Gastroesophageal sphincter (tissue), 4 donors: Measurements from ENCODE around the gene TAX1BP3. TPM values are rescaled to one million over a fixed set of nuclear protein-coding genes. Genes with fewer than 3 reads are reported as not detected.

Experiments used
- ATAC-seq: fragments of 150-250 bp; one replicate; pipeline ENCODE4 v1.9.1; 2016; ENCODE audit warnings: mild to moderate bottlenecking, moderate library complexity
- H3K27ac ChIP-seq, 4 donors: fragments of 200-600 bp; sonication (generic) in 3 of 4; 1 replicate in 3 of 4; 2 replicates in 1 of 4; pipeline ENCODE4 v1.5.1; 2016 to 2019
- H3K27me3 ChIP-seq: fragments of 200-600 bp; sonication (generic); one replicate; pipeline ENCODE4 v1.5.1; 2019
- H3K36me3 ChIP-seq, 2 donors: fragments of 200-600 bp; sonication (generic); one replicate each; pipeline ENCODE4 v1.5.1; 2019; ENCODE audit warnings: control low read depth in 1 of 2
- H3K4me1 ChIP-seq, 3 donors: fragments of 200-600 bp; sonication (generic); 1 replicate in 2 of 3; 2 replicates in 1 of 3; pipeline ENCODE4 v1.5.1; 2016 to 2019; ENCODE audit warnings: control low read depth in 2 of 3
- H3K4me3 ChIP-seq, 2 donors: fragments of 200-600 bp; sonication (generic); one replicate each; pipeline ENCODE4 v1.5.1; 2019; ENCODE audit warnings: mild to moderate bottlenecking in 1 of 2, moderate library complexity in 1 of 2
- H3K9me3 ChIP-seq, 3 donors: fragments of 200-600 bp; sonication (generic); one replicate each; pipeline ENCODE4 v1.5.1; 2017 to 2019; ENCODE audit warnings: control low read depth in 2 of 3
- CTCF ChIP-seq, 4 experiments: fragments of 200-600 bp in 2 of 4; fragments of 450-650 bp in 2 of 4; sonication (generic) in 1 of 4; IDR thresholded peaks; one replicate each; pipeline ENCODE4 v1.5.1; 2017 to 2019; ENCODE audit warnings: antibody characterized with exemption in 4 of 4, mild to moderate bottlenecking in 2 of 4, moderate library complexity in 2 of 4
- EP300 ChIP-seq: sonication (generic); formaldehyde crosslinking; IDR thresholded peaks from one replicate; pipeline ENCODE4 v1.6.1; 2017; ENCODE audit warnings: antibody characterized with exemption, mild to moderate bottlenecking
- POLR2A ChIP-seq, 2 donors: fragments of 450-650 bp; IDR thresholded peaks; one replicate each; pipeline ENCODE4 v1.6.1; 2017; ENCODE audit warnings: antibody characterized with exemption in 2 of 2, mild to moderate bottlenecking in 2 of 2, moderate library complexity in 1 of 2
- POLR2AphosphoS5 ChIP-seq: sonication (generic); formaldehyde crosslinking; IDR thresholded peaks from one replicate; pipeline ENCODE4 v1.6.1; 2017; ENCODE audit warnings: antibody characterized with exemption
- WGBS, 2 donors: methylation state at CpG; one replicate each; pipeline ENCODE4 v1.1.5; 2018; ENCODE audit warnings: low coverage in 1 of 2; 5-methylcytosine and 5-hydroxymethylcytosine counted together
- total RNA-seq, 4 donors: library from RNA; depleted of rRNA; stranded (reverse); fragments of >200 nt; gene quantifications; one replicate each; pipeline ENCODE4 v1.1.0, GENCODE V29; 2016

Gene TAX1BP3
- total RNA-seq, 4 donors from 2014 or later, result 98.5 to 172 (median 109) TPM

GRCh38 chr17:3688027-3688553, 19.7 kb upstream of the TAX1BP3 start:
- no peak overlapping the region for H3K4me3 ChIP-seq
- H3K4me1 ChIP-seq, result no peaks in the 10 kb centered on the region
- H3K9me3 ChIP-seq, result no peaks in the 10 kb centered on the region
- H3K36me3 ChIP-seq, result no peaks in the 10 kb centered on the region
- TF ChIP-seq EP300, result no peak
- no peak for TF ChIP-seq POLR2A (IDR thresholded peaks at IDR 0.05)
- no peak for TF ChIP-seq CTCF (IDR thresholded peaks at IDR 0.05)
- TF ChIP-seq POLR2AphosphoS5, result no peak
- WGBS, 2 donors, result 61% methylated on average over 4 of the region's 19 CpGs; no CpG with 5 or more reads in 1 of the 2 donors
- peaks cover 72% of the 10 kb centered on the region for H3K27me3 ChIP-seq
- H3K27ac ChIP-seq, result no peak overlapping the region
- no peak for ATAC-seq

GRCh38 chr17:3685174-3685573, 16.8 kb upstream of the TAX1BP3 start:
- Histone ChIP-seq H3K4me3 (no peak overlapping the region), H3K4me1 (no peaks in the 10 kb centered on the region), H3K27ac (no peak overlapping the region), H3K9me3 (no peaks in the 10 kb centered on the region), H3K36me3 (no peaks in the 10 kb centered on the region), H3K27me3 (peaks cover 67% of the 10 kb centered on the region)
- ATAC-seq, result no peak
- 20% methylated on average over 1 of the region's 13 CpGs; no CpG with 5 or more reads in 1 of the 2 donors for WGBS, 2 donors
- no peak for TF ChIP-seq CTCF (IDR thresholded peaks at IDR 0.05)
- TF ChIP-seq POLR2AphosphoS5, result no peak
- TF ChIP-seq POLR2A (IDR thresholded peaks at IDR 0.05), result no peak
- no peak for TF ChIP-seq EP300

GRCh38 chr17:3683054-3683511, 14.7 kb upstream of the TAX1BP3 start:
- WGBS, 2 donors, result 0 to 23% methylated on average over 1 to 6 of the region's 10 CpGs
- H3K27ac ChIP-seq, result no peak overlapping the region
- H3K9me3 ChIP-seq, result no peaks in the 10 kb centered on the region
- no peak for ATAC-seq
- H3K4me3 ChIP-seq, result no peak overlapping the region
- peaks cover 70% of the 10 kb centered on the region for H3K27me3 ChIP-seq
- TF ChIP-seq POLR2AphosphoS5 (no peak), CTCF (IDR thresholded peaks at IDR 0.05) (peak in 3 of 4 experiments; percentile 53 to 81 (median 63))
- H3K36me3 ChIP-seq, result no peaks in the 10 kb centered on the region
- H3K4me1 ChIP-seq, result no peaks in the 10 kb centered on the region

GRCh38 chr17:3682033-3682432, 13.7 kb upstream of the TAX1BP3 start:
- Histone ChIP-seq H3K27me3 (peaks cover 74% of the 10 kb centered on the region), H3K36me3 (no peaks in the 10 kb centered on the region), H3K4me3 (no peak overlapping the region), H3K9me3 (no peaks in the 10 kb centered on the region), H3K4me1 (no peaks in the 10 kb centered on the region), H3K27ac (no peak overlapping the region)
- ATAC-seq, result no peak
- WGBS, 2 donors, result 69% methylated on average over 3 of the region's 12 CpGs; no CpG with 5 or more reads in 1 of the 2 donors
- TF ChIP-seq EP300 (no peak), CTCF (IDR thresholded peaks at IDR 0.05) (no peak)

DNA sequence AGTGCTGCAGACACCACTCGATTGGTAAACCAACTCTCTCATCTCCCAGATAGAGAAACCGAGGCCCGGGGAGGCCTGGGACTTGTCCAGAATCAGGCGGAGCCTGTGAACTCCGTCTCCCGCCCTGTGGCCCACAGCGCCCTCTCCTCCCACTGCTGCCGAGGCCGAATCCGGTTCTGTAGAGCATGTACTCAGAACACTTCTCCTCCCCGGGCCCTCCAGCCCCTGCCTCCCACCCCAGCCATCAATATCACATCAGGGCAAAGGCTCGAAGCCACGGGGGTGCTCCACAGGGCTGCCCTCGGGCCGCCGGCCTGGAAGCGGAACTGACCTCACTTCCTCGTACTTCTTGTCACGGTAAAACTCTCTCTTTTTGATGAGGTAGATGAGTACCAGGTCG, 13.2 kb upstream of the TAX1BP3 start:
- ATAC-seq, result no peak
- Histone ChIP-seq H3K4me3 (no peak overlapping the region), H3K4me1 (no peaks in the 10 kb centered on the region), H3K36me3 (no peaks in the 10 kb centered on the region), H3K9me3 (no peaks in the 10 kb centered on the region), H3K27me3 (peaks cover 74% of the 10 kb centered on the region), H3K27ac (no peak overlapping the region)
- TF ChIP-seq EP300 (no peak), CTCF (IDR thresholded peaks at IDR 0.05) (no peak), POLR2A (IDR thresholded peaks at IDR 0.05) (no peak), POLR2AphosphoS5 (no peak)
- 75% methylated on average over 4 of the region's 20 CpGs; no CpG with 5 or more reads in 1 of the 2 donors for WGBS, 2 donors
